WTC11 (cell line): ENCODE results near the gene YES1.

ENCODE experiments used
- ARID4B ChIP-seq: sonication (generic); formaldehyde crosslinking; IDR thresholded peaks from 2 replicates; pipeline ENCODE4 v1.8.0; 2023; ENCODE audit warnings: missing genetic modification reagents, mild to moderate bottlenecking, borderline replicate concordance
- CTCF ChIP-seq: fragments of 200-600 bp; IDR thresholded peaks from 2 replicates; pipeline ENCODE4 v1.8.0; 2022; ENCODE audit warnings: antibody characterized with exemption
- FOXJ3 ChIP-seq: sonication (generic); formaldehyde crosslinking; IDR thresholded peaks from 2 replicates; pipeline ENCODE4 v1.9.0; 2021; ENCODE audit warnings: missing genetic modification reagents, mild to moderate bottlenecking, borderline replicate concordance
- JUN ChIP-seq: sonication (generic); formaldehyde crosslinking; IDR thresholded peaks from 2 replicates; pipeline ENCODE4 v1.8.0; 2023; ENCODE audit warnings: mild to moderate bottlenecking, missing genetic modification reagents
- MAX ChIP-seq: sonication (generic); formaldehyde crosslinking; IDR thresholded peaks from 2 replicates; pipeline ENCODE4 v1.8.0; 2022; ENCODE audit warnings: mild to moderate bottlenecking, missing genetic modification reagents
- SOX15 ChIP-seq: fragments of 250-450 bp; sonication (Bioruptor Pico); IDR thresholded peaks from 2 replicates; pipeline ENCODE4 v1.9.0; 2021; ENCODE audit warnings: mild to moderate bottlenecking
- SP1 ChIP-seq: sonication (generic); formaldehyde crosslinking; conservative IDR thresholded peaks from 2 replicates; pipeline ENCODE4 v1.8.1; 2022; ENCODE audit warnings: missing genetic modification reagents
- TF ChIP-seq, protein P1 (sequence below): sonication (generic); formaldehyde crosslinking; IDR thresholded peaks from 2 replicates; pipeline ENCODE4 v1.8.1; 2023; ENCODE audit warnings: mild to moderate bottlenecking, moderate library complexity, missing genetic modification reagents

- TF ChIP-seq SOX15 (CRISPR knock-in tag) (no peak), SP1 (CRISPR knock-in tag) (no peak), FOXJ3 (CRISPR knock-in tag) (no peak), CTCF (no peak), MAX (CRISPR knock-in tag) (no peak), ARID4B (no peak), JUN (CRISPR knock-in tag) (no peak)
- TF ChIP-seq, protein P1, sequence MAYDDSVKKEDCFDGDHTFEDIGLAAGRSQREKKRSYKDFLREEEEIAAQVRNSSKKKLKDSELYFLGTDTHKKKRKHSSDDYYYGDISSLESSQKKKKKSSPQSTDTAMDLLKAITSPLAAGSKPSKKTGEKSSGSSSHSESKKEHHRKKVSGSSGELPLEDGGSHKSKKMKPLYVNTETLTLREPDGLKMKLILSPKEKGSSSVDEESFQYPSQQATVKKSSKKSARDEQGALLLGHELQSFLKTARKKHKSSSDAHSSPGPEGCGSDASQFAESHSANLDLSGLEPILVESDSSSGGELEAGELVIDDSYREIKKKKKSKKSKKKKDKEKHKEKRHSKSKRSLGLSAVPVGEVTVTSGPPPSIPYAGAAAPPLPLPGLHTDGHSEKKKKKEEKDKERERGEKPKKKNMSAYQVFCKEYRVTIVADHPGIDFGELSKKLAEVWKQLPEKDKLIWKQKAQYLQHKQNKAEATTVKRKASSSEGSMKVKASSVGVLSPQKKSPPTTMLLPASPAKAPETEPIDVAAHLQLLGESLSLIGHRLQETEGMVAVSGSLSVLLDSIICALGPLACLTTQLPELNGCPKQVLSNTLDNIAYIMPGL (CRISPR knock-in tag) = no peak
Observed at GRCh38 chr18:829432-829831, 17.4 kb upstream of the YES1 start.
